ENCODE measurements around the gene EYA2.

EYA2 gene

GRCh38 chr20:46933150-46933549 lies 38.5 kb downstream of the EYA2 start:
- no peak for DNase-seq

GRCh38 chr20:46934746-46935287 lies 40.2 kb downstream of the EYA2 start:
- DNase-seq: no peak

GRCh38 chr20:46935394-46936017 lies 40.9 kb downstream of the EYA2 start:
- no peak for DNase-seq

GRCh38 chr20:46936415-46937156 lies 41.9 kb downstream of the EYA2 start:
- DNase-seq: no peak

GRCh38 chr20:46937157-46937523 lies 42.5 kb downstream of the EYA2 start:
- no peak for DNase-seq

GRCh38 chr20:46937533-46938226 lies 43.0 kb downstream of the EYA2 start:
- DNase-seq: no peak

- DNase-seq: no peak
Observed at GRCh38 chr20:46938434-46938833, 43.8 kb downstream of the EYA2 start.

GRCh38 chr20:46939031-46939965 lies 44.7 kb downstream of the EYA2 start:
- DNase-seq: no peak

- DNase-seq: no peak
Observed at GRCh38 chr20:46940616-46941015, 46.0 kb downstream of the EYA2 start.

GRCh38 chr20:46941404-46941803 lies 46.8 kb downstream of the EYA2 start:
- no peak for DNase-seq

GRCh38 chr20:46943861-46944591 lies 49.4 kb downstream of the EYA2 start:
- no peak for DNase-seq

GRCh38 chr20:46945465-46945864 lies 50.8 kb downstream of the EYA2 start:
- DNase-seq: no peak

GRCh38 chr20:46946181-46946624 lies 51.6 kb downstream of the EYA2 start:
- no peak for DNase-seq

- no peak for DNase-seq
Observed at GRCh38 chr20:46946796-46947195, 52.2 kb downstream of the EYA2 start.

GRCh38 chr20:46948081-46948480 lies 53.4 kb downstream of the EYA2 start:
- DNase-seq: no peak

GRCh38 chr20:46951405-46951804 lies 56.8 kb downstream of the EYA2 start:
- DNase-seq: no peak

- no peak for DNase-seq
Observed at GRCh38 chr20:46951840-46952497, 57.3 kb downstream of the EYA2 start.

GRCh38 chr20:46953596-46953995 lies 59.0 kb downstream of the EYA2 start:
- no peak for DNase-seq

- DNase-seq: no peak
Observed at GRCh38 chr20:46954490-46955038, 59.9 kb downstream of the EYA2 start.

- DNase-seq: no peak
Observed at GRCh38 chr20:46955601-46956556, 61.2 kb downstream of the EYA2 start.
